Measurements from ENCODE around the gene EVI2A.

The EVI2A gene

GRCh38 chr17:31321481-31321880 is at the start of gene EVI2A:
Gene EVI2A (minus strand): TSS chr17:31321622. CDS start chr17:31319013, 2,609 bp downstream.
- Histone ChIP-seq H3K9ac (ENCODE audit: low read length) (peak within 1 kb of the TSS; percentile 96), H4K20me1 (ENCODE audit: insufficient read depth, low read length) (no peaks in the 10 kb centered on the region), H3K36me3 (replicated peaks; ENCODE audit: low read depth, low read length) (peaks cover 13% of the 10 kb centered on the region), H3K9me3 (ENCODE audit: insufficient read depth, low read length) (no peaks in the 10 kb centered on the region), H3K4me3 (ENCODE audit: low read length) (peak within 1 kb of the TSS; percentile 78), H2AFZ (ENCODE audit: low read depth, low read length) (no peak within 1 kb of the TSS), H3K27me3 (ENCODE audit: low read depth, low read length) (no peaks in the 10 kb centered on the region), H3K4me2 (ENCODE audit: low read length) (peak within 1 kb of the TSS; percentile 75), H3K27ac (ENCODE audit: low read length) (peak within 1 kb of the TSS; percentile 98), H3K79me2 (ENCODE audit: low read length) (peaks cover 53% of the 10 kb centered on the region), H3K4me1 (ENCODE audit: low read length) (peaks cover 48% of the 10 kb centered on the region)
- no peak for TF ChIP-seq EZH2phosphoT487 (IDR thresholded peaks at IDR 0.05; ENCODE audit: low read depth)
- TF ChIP-seq, protein P1, sequence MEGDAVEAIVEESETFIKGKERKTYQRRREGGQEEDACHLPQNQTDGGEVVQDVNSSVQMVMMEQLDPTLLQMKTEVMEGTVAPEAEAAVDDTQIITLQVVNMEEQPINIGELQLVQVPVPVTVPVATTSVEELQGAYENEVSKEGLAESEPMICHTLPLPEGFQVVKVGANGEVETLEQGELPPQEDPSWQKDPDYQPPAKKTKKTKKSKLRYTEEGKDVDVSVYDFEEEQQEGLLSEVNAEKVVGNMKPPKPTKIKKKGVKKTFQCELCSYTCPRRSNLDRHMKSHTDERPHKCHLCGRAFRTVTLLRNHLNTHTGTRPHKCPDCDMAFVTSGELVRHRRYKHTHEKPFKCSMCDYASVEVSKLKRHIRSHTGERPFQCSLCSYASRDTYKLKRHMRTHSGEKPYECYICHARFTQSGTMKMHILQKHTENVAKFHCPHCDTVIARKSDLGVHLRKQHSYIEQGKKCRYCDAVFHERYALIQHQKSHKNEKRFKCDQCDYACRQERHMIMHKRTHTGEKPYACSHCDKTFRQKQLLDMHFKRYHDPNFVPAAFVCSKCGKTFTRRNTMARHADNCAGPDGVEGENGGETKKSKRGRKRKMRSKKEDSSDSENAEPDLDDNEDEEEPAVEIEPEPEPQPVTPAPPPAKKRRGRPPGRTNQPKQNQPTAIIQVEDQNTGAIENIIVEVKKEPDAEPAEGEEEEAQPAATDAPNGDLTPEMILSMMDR (IDR thresholded peaks at IDR 0.05; ENCODE audit: low read depth, low read length), result no peak

DNA sequence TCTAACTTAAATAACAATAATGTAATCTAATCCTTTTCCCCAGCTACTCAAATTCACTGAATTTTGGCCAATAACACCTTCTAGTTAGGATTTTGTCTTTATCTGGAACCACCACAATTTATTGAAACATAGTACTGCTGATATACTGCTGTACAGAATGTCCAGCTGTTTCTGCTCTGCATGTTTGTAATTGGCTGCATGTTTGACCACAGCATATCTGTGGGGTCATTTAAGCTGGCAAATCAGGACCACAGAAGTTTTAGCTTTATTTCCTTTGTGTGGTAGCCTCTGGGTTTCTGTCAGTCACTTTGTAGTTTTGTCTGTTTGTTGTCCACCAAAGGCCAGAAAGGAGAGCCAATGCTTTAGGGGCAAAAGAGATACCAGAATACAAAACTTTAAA is 47.8 kb upstream of the EVI2A start:
- H3K4me2 ChIP-seq (ENCODE audit: low read length), result no peak overlapping the region
- no peaks in the 10 kb centered on the region for H3K27me3 ChIP-seq (ENCODE audit: low read depth, low read length)
- no peaks in the 10 kb centered on the region for H4K20me1 ChIP-seq (ENCODE audit: insufficient read depth, low read length)
- no peak for TF ChIP-seq EZH2phosphoT487 (IDR thresholded peaks at IDR 0.05; ENCODE audit: low read depth)
- TF ChIP-seq, protein P1 (IDR thresholded peaks at IDR 0.05; ENCODE audit: low read depth, low read length), result no peak
- H2AFZ ChIP-seq (ENCODE audit: low read depth, low read length), result no peak overlapping the region
- H3K79me2 ChIP-seq (ENCODE audit: low read length), result no peaks in the 10 kb centered on the region
- no peaks in the 10 kb centered on the region for H3K9me3 ChIP-seq (ENCODE audit: insufficient read depth, low read length)
- peaks cover 17% of the 10 kb centered on the region for H3K4me1 ChIP-seq (ENCODE audit: low read length)
- no peak overlapping the region for H3K9ac ChIP-seq (ENCODE audit: low read length)
- H3K27ac ChIP-seq (ENCODE audit: low read length), result no peak overlapping the region
- peaks cover 2% of the 10 kb centered on the region for H3K36me3 ChIP-seq (replicated peaks; ENCODE audit: low read depth, low read length)
- no peak overlapping the region for H3K4me3 ChIP-seq (ENCODE audit: low read length)

DNA sequence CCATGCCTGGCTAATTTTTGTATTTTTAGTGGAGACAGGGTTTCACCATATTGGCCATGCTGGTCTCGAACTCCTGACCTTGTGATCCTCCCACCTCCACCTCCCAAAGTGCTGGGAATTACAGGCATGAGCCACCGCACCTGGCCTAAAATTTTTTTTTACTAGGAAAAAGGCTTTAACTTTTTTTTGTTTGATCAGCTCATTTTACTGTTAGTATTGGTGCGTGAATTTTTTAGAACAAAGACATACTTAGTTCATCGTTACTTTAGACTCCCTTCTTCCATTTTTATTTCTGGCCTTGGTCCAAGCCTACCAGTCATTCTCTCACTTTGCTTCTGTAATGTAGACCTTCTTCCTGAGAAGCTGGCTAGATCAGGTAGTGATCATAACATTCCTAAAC is 44.7 kb upstream of the EVI2A start:
- TF ChIP-seq, protein P1 (IDR thresholded peaks at IDR 0.05; ENCODE audit: low read depth, low read length), result no peak
- TF ChIP-seq EZH2phosphoT487 (IDR thresholded peaks at IDR 0.05; ENCODE audit: low read depth), result no peak

GRCh38 chr17:31364012-31364411 is 42.6 kb upstream of the EVI2A start:
- Histone ChIP-seq H3K4me2 (ENCODE audit: low read length) (no peak overlapping the region), H3K4me3 (ENCODE audit: low read length) (no peak overlapping the region), H3K4me1 (ENCODE audit: low read length) (no peaks in the 10 kb centered on the region), H3K36me3 (replicated peaks; ENCODE audit: low read depth, low read length) (peaks cover 13% of the 10 kb centered on the region), H3K9ac (ENCODE audit: low read length) (no peak overlapping the region), H3K27me3 (ENCODE audit: low read depth, low read length) (no peaks in the 10 kb centered on the region), H3K79me2 (ENCODE audit: low read length) (no peaks in the 10 kb centered on the region), H3K27ac (ENCODE audit: low read length) (no peak overlapping the region), H4K20me1 (ENCODE audit: insufficient read depth, low read length) (no peaks in the 10 kb centered on the region), H2AFZ (ENCODE audit: low read depth, low read length) (no peak overlapping the region), H3K9me3 (ENCODE audit: insufficient read depth, low read length) (no peaks in the 10 kb centered on the region)
- no peak for TF ChIP-seq EZH2phosphoT487 (IDR thresholded peaks at IDR 0.05; ENCODE audit: low read depth)
- TF ChIP-seq, protein P1 (IDR thresholded peaks at IDR 0.05; ENCODE audit: low read depth, low read length), result no peak

More for the DNA sequence above, 44.7 kb upstream of the EVI2A start:
- peaks cover 7% of the 10 kb centered on the region for H3K36me3 ChIP-seq (replicated peaks; ENCODE audit: low read depth, low read length)
- H4K20me1 ChIP-seq (ENCODE audit: insufficient read depth, low read length), result no peaks in the 10 kb centered on the region
- H3K4me1 ChIP-seq (ENCODE audit: low read length), result peaks cover 9% of the 10 kb centered on the region
- no peaks in the 10 kb centered on the region for H3K79me2 ChIP-seq (ENCODE audit: low read length)
- H3K4me2 ChIP-seq (ENCODE audit: low read length), result no peak overlapping the region
- H2AFZ ChIP-seq (ENCODE audit: low read depth, low read length), result no peak overlapping the region
- no peak overlapping the region for H3K27ac ChIP-seq (ENCODE audit: low read length)
- no peaks in the 10 kb centered on the region for H3K27me3 ChIP-seq (ENCODE audit: low read depth, low read length)
- no peak overlapping the region for H3K4me3 ChIP-seq (ENCODE audit: low read length)
- no peak overlapping the region for H3K9ac ChIP-seq (ENCODE audit: low read length)
- H3K9me3 ChIP-seq (ENCODE audit: insufficient read depth, low read length), result no peaks in the 10 kb centered on the region

Data from OCI-LY3 (cell line).